Central memory CD4-positive, alpha-beta T cell (primary cell): Measurements from ENCODE around the gene LINC01488.

ENCODE experiments used
- DNase-seq: peaks from one replicate; pipeline ENCODE4 v3.0.0; 2022

The LINC01488 gene

DNA sequence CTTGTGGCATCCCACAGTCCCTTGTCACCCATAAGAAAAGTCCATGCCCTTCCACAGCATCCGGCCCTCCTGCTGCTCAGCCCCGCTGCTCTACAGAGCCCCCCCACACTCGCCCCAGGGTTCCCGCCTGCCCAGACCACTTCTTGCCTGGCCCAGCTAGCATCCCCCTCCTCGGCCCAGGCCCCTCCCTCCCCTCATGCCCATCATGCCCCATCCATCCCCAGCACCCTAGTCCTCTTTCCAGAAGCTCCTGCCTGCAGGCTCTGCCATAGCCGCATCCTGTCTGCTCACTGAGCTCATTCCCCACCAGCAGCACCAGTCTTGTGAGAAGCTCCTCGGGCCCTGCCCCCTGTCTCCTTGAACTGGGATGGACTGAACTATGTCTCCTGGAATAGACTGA, 54.4 kb downstream of the LINC01488 start:
- DNase-seq, result no peak

DNA sequence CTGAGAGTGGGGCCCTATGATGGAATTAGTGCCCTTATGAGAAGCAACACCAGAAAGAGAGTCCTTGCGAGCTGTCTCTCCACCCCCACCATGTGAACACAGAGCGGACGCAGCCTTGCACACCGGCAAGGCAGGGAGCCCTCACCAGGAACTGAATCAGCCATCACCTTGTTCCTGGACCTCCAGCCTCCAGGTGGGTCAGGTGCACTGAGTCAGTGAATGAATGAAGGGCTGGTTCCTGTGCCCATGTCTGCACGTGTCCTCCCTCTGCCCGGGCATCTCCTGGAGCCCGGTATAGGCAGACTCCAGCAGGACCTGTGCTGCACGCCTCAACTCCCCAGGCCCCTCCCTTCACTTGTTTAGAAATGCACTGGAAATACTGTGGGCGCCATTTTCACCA, 54.9 kb downstream of the LINC01488 start:
- no peak for DNase-seq

DNA sequence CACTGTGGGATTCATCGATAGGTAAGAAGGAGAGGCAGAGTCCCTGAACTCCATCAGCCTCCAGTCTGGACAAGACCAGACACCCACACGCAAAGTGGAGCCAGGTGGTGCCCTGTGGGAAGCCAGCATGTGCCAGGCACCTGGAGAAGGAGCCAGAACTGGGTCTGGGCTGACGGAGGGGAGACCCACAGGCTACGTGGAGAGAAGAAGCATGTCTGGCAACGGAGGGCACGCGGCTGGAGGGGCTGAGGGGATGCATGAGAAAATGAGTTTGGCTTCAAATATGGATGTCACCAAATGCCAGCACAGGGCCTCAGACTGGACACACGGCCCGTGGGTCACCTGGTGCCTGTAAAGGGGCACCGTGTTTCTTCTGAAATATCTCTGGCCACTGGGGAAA, 55.7 kb downstream of the LINC01488 start:
- DNase-seq, result no peak

GRCh38 chr11:69537855-69538640, 56.6 kb downstream of the LINC01488 start:
- no peak for DNase-seq

- DNase-seq, result no peak
These were observed 57.4 kb downstream of the LINC01488 start for GRCh38 chr11:69538854-69539253.

GRCh38 chr11:69539416-69540117, 58.1 kb downstream of the LINC01488 start:
- no peak for DNase-seq

DNA sequence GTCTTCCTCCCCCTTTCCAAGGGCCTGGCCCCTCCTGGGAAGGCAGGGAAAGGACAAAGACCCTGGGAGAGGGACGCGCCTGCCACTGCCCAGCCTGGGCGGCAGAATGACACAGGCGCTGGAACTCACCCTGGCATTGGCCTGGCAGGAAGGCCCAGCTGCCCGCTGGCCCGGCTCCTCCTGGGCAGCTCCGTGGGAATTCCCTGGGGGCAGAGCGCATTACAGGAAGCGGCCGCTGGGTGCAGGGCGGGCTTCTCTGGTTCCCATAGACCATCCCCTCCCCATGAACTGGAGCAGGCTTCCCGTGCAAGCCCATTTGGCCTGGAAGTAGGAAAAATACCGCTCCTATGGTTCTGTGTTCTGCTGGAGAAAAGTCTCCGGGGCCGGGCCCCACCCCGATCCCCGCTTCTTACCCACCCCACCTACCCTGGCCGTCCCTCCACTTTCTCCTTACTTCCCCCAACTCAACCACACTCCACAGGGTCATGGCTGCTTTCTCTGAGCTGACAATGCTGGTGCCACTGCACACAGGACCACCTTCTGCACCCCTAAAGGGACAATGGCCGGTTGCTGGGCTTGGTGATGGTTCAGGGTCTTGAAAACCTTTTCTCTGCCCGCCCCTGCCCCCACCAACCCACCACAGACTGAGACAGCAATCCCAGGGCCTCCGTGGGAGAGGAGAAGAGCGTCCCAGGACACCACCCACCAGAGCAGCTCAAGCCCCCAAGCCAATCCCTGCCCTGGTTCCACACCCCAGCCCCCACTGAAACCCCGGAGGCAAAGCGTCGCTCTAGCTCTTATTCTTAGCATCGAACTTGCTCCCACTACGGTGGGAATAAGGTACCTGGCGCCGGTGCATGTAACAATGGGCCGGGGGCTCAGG, 58.9 kb downstream of the LINC01488 start:
- DNase-seq, result no peak

DNA sequence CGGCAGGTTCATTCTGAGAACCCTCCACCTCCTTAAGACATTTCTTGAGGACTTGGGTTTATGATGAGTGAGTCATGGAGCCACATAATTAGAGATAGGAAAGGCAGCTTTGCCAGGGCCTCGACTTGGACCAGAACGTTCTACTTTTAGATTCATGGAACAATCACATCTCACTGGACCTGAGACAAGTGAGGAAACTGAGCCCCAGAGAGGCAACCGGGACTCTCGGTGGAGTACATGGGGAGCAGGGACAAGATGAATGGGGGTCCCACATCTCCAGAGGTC, 59.5 kb downstream of the LINC01488 start:
- no peak for DNase-seq

GRCh38 chr11:69541501-69542313, 60.2 kb downstream of the LINC01488 start:
- no peak for DNase-seq

DNA sequence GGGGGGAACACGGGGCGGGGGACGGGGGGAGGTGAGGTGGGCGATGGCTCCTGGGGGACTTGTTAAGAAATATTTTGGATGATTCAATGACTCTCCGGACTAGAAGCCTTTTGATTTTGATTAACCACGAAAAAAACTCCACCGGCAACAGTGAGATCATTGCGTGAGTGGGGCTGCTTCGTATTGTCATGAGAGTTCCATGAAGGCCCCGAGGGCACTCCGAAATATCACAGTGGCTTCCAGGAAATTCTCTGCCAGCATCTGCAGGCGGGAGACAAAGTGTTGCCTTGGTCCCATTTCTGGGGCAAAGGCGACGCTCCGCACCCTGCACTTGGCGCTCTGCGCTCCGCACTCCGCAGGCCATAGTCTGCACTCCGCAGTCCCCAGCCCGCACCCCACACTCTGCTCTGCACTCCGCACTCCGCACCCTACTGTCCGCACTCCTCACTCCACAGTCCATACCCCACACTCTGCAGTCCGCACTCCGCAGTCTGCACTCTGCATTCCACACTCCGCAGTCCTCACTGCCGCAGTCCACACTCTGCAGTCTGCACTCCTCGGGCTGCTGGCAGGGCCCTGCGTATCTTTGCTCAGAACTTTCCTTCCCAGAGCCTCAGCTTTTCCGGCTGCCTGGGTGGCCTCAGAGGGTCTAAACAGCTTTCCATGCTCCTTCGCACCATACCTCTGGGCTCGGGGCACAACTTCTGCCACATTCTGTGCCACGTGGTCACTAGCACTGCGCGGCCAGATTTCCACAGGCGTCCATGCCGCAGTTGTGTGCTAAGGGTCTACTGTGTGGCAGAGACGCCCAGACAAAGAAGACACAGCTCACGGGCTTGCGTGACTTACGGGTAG, 61.1 kb downstream of the LINC01488 start:
- no peak for DNase-seq
